Fibroblast of lung (primary cell): ENCODE results near the gene TNIP1.

ENCODE experiments used
- CTCF ChIP-seq, 2 donors: IDR thresholded peaks in 1 of 2; conservative IDR thresholded peaks in 1 of 2; 1 replicate in 1 of 2; 2 replicates in 1 of 2; pipeline ENCODE4 v1.5.1; 2011 to 2012; ENCODE audit warnings: low read length in 2 of 2, control low read depth in 1 of 2, inconsistent platforms in 1 of 2, low read depth in 1 of 2, mild to moderate bottlenecking in 1 of 2
- EZH2 ChIP-seq: IDR thresholded peaks from 2 replicates; pipeline ENCODE4 v1.5.1; 2012; ENCODE audit warnings: low read length, control low read depth, mild to moderate bottlenecking; ENCODE audit errors: missing control alignments

GRCh38 chr5:151017897-151018296 lies 62.9 kb downstream of the TNIP1 start:
- TF ChIP-seq CTCF (conservative IDR thresholded peaks at IDR 0.05 in 1 of 2, IDR thresholded peaks at IDR 0.05 in 1 of 2; ENCODE audit: low read depth in 1 of 2, low read length in 2 of 2) (no peak), EZH2 (no peak)
